Lung (tissue), 12 donors: ENCODE data around the gene SOBP. TPM values are rescaled to one million over a fixed set of nuclear protein-coding genes. Genes with fewer than 3 reads are reported as not detected.

Experiments used
- ATAC-seq: fragments of 200-7000 bp; cut with Tn5 transposase; one replicate; pipeline ENCODE4 v1.9.1; 2020; ENCODE audit warnings: moderate number of reproducible peaks; ENCODE audit not compliant: insufficient read depth, low FRiP score
- DNase-seq, 3 donors: peaks; one replicate each; pipeline ENCODE4 v3.0.0-alpha.2; 2013 to 2017
- H3K27ac ChIP-seq, 2 donors: one replicate each; pipeline ENCODE4 v1.5.1; 2013; ENCODE audit warnings: mild to moderate bottlenecking in 2 of 2, moderate library complexity in 2 of 2, control low read depth in 1 of 2, inconsistent platforms in 1 of 2, low read depth in 1 of 2, low read length in 1 of 2
- H3K27me3 ChIP-seq, 3 donors: one replicate each; pipeline ENCODE4 v1.5.1; 2013; ENCODE audit warnings: low read length in 2 of 3; ENCODE audit not compliant: control insufficient read depth in 3 of 3, insufficient read depth in 3 of 3
- H3K36me3 ChIP-seq, 4 donors: one replicate each; pipeline ENCODE4 v1.5.1; 2013; ENCODE audit warnings: low read length in 4 of 4, mild to moderate bottlenecking in 1 of 4, moderate library complexity in 1 of 4; ENCODE audit not compliant: control insufficient read depth in 4 of 4, insufficient read depth in 4 of 4
- H3K4me1 ChIP-seq, 5 donors: one replicate each; pipeline ENCODE4 v1.5.1; 2013; ENCODE audit warnings: low read length in 5 of 5, mild to moderate bottlenecking in 2 of 5, moderate library complexity in 1 of 5; ENCODE audit not compliant: control insufficient read depth in 5 of 5, insufficient read depth in 5 of 5
- H3K4me3 ChIP-seq: one replicate; pipeline ENCODE4 v1.5.1; 2013; ENCODE audit warnings: mild to moderate bottlenecking, control low read depth, moderate library complexity
- H3K9ac ChIP-seq, 2 donors: one replicate each; pipeline ENCODE4 v1.5.1; 2013; ENCODE audit warnings: low read length in 2 of 2, control low read depth in 1 of 2; ENCODE audit not compliant: insufficient read depth in 1 of 2
- H3K9me3 ChIP-seq, 4 donors: one replicate each; pipeline ENCODE4 v1.5.1; 2013; ENCODE audit warnings: low read length in 3 of 4, mild to moderate bottlenecking in 1 of 4, moderate library complexity in 1 of 4; ENCODE audit not compliant: control insufficient read depth in 4 of 4, insufficient read depth in 3 of 4
- WGBS, 2 donors: extraction: QIAGEN DNeasy Blood & Tissue Kit; methylation state at CpG; one replicate each; pipeline ENCODE4 v1.1.7; 2013; 5-methylcytosine and 5-hydroxymethylcytosine counted together
- polyA plus RNA-seq, 2 donors: library from polyadenylated mRNA; stranded (reverse); fragments of 200-250 nt; gene quantifications; one replicate each; pipeline ENCODE4 v1.2.1, GENCODE V29; 2013
- total RNA-seq, 2 donors: library from RNA; depleted of rRNA in 1 of 2; stranded (reverse); fragments of >200 nt in 1 of 2; gene quantifications; one replicate each; pipeline ENCODE4 v1.2.1, GENCODE V29; 2014 to 2021
- TF ChIP-seq, protein P1 (sequence below): IDR thresholded peaks from 2 replicates; pipeline ENCODE4 v1.5.1; 2012; ENCODE audit warnings: mild to moderate bottlenecking; ENCODE audit errors: control extremely low read depth, extremely low read depth
- donor health status: control.
- donor health status: control.
- donor health status: Bipolar disorder and iron deficiency.
- donor health status: healthy.
- donor health status: DM: yes; HTN: yes; CAD: no.

The SOBP gene
- total and polyA plus RNA-seq, 4 donors: 1.6 to 14.5 (median 5.8) TPM

DNA sequence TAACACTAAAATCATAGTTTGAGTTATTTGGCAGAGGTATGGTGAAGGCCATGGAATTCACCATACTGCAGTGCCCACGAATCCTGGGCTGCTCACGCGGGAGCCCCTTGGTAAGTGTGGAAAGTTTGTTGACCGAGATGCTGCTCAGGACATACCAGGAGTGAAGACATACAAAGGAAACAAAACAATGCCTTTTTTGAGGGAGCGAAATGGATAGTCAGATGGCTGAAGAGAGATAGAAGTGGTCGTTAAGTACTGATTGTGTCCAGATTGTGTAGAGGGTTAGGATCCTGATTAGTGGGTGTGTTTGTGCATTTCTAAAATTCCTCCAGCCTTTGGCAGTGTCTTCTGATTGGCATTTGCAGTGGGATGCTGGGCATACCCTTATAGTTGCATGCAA lies 83.0 kb downstream of the SOBP start:
- H3K4me3 ChIP-seq: no peak overlapping the region
- no peak for DNase-seq
- no peak for ATAC-seq
- H3K36me3 ChIP-seq: no peaks in the 10 kb centered on the region
- no peak overlapping the region for H3K27ac ChIP-seq
- TF ChIP-seq, protein P1, sequence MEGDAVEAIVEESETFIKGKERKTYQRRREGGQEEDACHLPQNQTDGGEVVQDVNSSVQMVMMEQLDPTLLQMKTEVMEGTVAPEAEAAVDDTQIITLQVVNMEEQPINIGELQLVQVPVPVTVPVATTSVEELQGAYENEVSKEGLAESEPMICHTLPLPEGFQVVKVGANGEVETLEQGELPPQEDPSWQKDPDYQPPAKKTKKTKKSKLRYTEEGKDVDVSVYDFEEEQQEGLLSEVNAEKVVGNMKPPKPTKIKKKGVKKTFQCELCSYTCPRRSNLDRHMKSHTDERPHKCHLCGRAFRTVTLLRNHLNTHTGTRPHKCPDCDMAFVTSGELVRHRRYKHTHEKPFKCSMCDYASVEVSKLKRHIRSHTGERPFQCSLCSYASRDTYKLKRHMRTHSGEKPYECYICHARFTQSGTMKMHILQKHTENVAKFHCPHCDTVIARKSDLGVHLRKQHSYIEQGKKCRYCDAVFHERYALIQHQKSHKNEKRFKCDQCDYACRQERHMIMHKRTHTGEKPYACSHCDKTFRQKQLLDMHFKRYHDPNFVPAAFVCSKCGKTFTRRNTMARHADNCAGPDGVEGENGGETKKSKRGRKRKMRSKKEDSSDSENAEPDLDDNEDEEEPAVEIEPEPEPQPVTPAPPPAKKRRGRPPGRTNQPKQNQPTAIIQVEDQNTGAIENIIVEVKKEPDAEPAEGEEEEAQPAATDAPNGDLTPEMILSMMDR: no peak
- WGBS, 2 donors: 89% methylated on average over 6 of the region's 6 CpGs
- H3K27me3 ChIP-seq: no peaks in the 10 kb centered on the region
- H3K9me3 ChIP-seq: no peaks in the 10 kb centered on the region
- no peaks in the 10 kb centered on the region for H3K4me1 ChIP-seq
- no peak overlapping the region for H3K9ac ChIP-seq

DNA sequence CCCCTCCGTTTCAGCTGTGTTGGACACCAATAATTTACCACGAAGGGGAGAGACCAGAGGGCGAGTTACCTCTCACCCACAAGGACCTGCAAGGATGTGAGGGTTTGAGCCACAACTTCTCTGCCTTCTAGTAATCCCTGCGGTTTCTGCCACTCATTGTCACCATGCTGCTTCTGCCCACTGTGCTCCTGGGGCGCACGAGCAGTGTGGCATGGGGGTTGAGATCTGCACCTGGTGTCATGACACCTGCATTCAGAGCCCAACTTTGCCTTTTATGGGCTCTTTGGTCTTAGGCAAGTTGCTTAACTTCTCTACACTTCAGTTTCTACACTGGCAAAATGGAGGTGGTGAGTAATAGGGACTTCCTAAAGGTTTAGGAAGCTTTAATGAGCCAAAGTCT lies 84.9 kb downstream of the SOBP start:
- ATAC-seq: no peak
- DNase-seq: no peak
- Histone ChIP-seq H3K4me3 (no peak overlapping the region), H3K27ac (no peak overlapping the region), H3K9ac (no peak overlapping the region), H3K9me3 (no peaks in the 10 kb centered on the region), H3K4me1 (no peaks in the 10 kb centered on the region), H3K27me3 (no peaks in the 10 kb centered on the region), H3K36me3 (no peaks in the 10 kb centered on the region)
- TF ChIP-seq, protein P1: no peak
- 93% methylated on average over 6 of the region's 6 CpGs for WGBS, 2 donors

DNA sequence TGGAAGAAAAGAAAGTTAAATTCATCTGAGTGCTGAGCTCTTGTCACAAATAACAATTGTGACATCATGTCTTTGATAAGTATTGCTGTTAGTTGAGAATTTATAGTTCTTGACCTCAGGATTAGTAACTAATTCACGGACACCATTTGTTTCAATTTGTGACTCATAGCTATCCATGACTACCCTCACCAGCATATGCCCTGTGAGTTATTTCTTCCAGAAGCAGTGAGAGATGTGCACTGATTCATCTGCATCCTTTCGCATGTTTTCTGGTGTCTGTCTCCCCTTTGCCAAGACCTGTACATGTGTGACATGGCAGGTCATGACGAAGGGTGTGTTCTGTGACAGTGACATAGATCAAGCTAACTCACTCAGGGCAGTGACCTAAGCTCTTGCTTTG lies 86.9 kb downstream of the SOBP start:
- no peaks in the 10 kb centered on the region for H3K27me3 ChIP-seq
- H3K36me3 ChIP-seq: no peaks in the 10 kb centered on the region
- H3K4me3 ChIP-seq: no peak overlapping the region
- TF ChIP-seq, protein P1: no peak
- ATAC-seq (no peak), DNase-seq (no peak)
- H3K4me1 ChIP-seq: no peaks in the 10 kb centered on the region
- no peak overlapping the region for H3K9ac ChIP-seq
- H3K27ac ChIP-seq: no peak overlapping the region
- H3K9me3 ChIP-seq: no peaks in the 10 kb centered on the region
- 95 to 98% methylated on average over 3 of the region's 3 CpGs for WGBS, 2 donors

DNA sequence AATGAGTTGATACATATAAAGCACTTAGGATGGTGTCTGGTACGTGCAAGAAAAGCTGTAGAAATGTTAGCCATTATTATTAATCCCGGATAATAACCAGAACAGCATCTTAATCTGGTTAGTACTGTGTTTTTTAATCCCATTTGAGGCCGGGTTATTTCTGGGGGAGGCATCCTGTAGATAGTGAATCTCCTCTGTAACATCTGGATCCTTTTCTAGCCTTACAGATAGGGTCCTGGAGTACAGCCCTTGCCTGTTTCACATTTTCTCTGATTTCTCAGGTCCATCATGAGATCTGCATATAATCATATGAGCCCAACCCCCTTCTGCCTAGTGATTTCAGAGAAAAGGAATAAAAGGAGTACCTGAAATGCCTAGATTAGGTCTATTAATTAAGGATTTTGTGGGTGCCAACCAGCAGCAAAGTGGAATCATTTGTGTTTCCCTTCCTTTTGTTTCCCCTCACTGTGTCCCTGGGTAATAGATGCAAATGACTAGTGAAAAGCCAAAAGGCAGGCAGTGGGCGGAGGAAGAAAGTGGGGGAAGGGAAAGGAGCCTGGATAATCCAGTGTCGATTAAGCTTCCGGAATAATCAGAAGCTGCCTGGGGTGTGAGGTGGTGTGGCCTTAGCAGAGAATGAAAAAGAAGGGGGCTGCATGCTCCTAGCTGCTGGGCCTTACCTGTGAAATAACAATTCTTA lies 88.9 kb downstream of the SOBP start:
- no peaks in the 10 kb centered on the region for H3K9me3 ChIP-seq
- H3K9ac ChIP-seq: no peak overlapping the region
- DNase-seq (no peak), ATAC-seq (no peak)
- H3K27ac ChIP-seq: no peak overlapping the region
- no peaks in the 10 kb centered on the region for H3K4me1 ChIP-seq
- no peaks in the 10 kb centered on the region for H3K36me3 ChIP-seq
- WGBS, 2 donors: 91 to 92% methylated on average over 6 of the region's 6 CpGs
- no peak overlapping the region for H3K4me3 ChIP-seq
- TF ChIP-seq, protein P1: no peak
- no peaks in the 10 kb centered on the region for H3K27me3 ChIP-seq
